NB4 (cell line): ENCODE data around the gene CNTNAP2.

ENCODE experiments used
- DNase-seq: peaks from one replicate; pipeline ENCODE4 v3.0.0; 2010; ENCODE audit warnings: low read depth
- H3K4me3 ChIP-seq: one replicate; pipeline ENCODE4 v1.5.1; 2011; ENCODE audit warnings: mild to moderate bottlenecking, low read depth, low read length, moderate library complexity
- MYC ChIP-seq: IDR thresholded peaks from 2 replicates; pipeline ENCODE4 v1.6.1; 2011; ENCODE audit warnings: low read depth, low read length
- POLR2A ChIP-seq: IDR thresholded peaks from 2 replicates; pipeline ENCODE4 v1.6.1; 2011; ENCODE audit warnings: mild to moderate bottlenecking; ENCODE audit not compliant: insufficient read length; ENCODE audit errors: extremely low read depth
- TF ChIP-seq, protein P1 (sequence below): IDR thresholded peaks from one replicate; pipeline ENCODE4 v1.5.1; 2012; ENCODE audit warnings: low read depth, low read length
- TF ChIP-seq, protein P2 (sequence below): IDR thresholded peaks from 2 replicates; pipeline ENCODE4 v1.6.1; 2011; ENCODE audit warnings: low read depth, low read length

The CNTNAP2 gene

DNA sequence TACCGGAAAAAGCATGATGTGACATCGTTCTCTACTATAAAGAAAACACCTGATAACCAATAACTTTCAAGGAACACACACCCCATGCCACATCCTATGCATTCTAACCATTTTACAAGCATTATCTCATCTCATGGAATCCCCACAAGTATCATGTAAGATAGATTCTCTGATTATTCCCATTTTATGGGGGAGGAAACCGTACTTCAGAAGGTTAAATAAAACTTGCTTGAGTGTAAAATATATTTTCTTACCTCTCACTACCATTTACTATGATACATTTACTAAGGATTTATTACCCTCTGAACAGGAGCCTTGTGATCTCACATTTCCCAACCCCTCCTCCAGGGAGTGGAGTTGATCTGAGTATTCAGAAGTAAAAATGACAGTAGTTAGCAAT lies 522.7 kb downstream of the CNTNAP2 start:
- no peak for DNase-seq
- H3K4me3 ChIP-seq = no peak overlapping the region
- TF ChIP-seq, protein P1, sequence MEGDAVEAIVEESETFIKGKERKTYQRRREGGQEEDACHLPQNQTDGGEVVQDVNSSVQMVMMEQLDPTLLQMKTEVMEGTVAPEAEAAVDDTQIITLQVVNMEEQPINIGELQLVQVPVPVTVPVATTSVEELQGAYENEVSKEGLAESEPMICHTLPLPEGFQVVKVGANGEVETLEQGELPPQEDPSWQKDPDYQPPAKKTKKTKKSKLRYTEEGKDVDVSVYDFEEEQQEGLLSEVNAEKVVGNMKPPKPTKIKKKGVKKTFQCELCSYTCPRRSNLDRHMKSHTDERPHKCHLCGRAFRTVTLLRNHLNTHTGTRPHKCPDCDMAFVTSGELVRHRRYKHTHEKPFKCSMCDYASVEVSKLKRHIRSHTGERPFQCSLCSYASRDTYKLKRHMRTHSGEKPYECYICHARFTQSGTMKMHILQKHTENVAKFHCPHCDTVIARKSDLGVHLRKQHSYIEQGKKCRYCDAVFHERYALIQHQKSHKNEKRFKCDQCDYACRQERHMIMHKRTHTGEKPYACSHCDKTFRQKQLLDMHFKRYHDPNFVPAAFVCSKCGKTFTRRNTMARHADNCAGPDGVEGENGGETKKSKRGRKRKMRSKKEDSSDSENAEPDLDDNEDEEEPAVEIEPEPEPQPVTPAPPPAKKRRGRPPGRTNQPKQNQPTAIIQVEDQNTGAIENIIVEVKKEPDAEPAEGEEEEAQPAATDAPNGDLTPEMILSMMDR = no peak
- no peak for TF ChIP-seq POLR2A
- TF ChIP-seq, protein P2, sequence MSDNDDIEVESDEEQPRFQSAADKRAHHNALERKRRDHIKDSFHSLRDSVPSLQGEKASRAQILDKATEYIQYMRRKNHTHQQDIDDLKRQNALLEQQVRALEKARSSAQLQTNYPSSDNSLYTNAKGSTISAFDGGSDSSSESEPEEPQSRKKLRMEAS = no peak
- no peak for TF ChIP-seq MYC

DNA sequence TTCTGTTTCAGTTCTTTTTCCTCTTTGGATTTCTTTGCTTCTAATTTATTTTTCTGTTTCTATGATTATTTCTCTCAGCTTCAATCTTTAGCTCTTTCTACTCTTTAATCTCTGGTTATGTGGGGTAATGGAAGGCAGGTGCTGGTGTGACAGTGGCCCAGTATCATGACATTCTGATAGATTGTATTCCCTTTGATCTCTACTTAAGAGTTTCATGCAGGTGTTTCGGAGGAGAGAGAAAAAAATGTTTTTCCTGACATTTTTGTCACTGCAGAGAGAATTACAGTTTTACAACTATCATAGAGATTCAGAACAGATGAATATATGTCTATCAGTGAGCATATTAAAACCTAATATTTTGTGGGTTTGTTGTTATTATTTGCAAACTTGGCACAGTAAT lies 524.9 kb downstream of the CNTNAP2 start:
- DNase-seq = no peak
- no peak overlapping the region for H3K4me3 ChIP-seq
- TF ChIP-seq, protein P2 = no peak
- TF ChIP-seq, protein P1 = no peak
- TF ChIP-seq POLR2A (no peak), MYC (no peak)

DNA sequence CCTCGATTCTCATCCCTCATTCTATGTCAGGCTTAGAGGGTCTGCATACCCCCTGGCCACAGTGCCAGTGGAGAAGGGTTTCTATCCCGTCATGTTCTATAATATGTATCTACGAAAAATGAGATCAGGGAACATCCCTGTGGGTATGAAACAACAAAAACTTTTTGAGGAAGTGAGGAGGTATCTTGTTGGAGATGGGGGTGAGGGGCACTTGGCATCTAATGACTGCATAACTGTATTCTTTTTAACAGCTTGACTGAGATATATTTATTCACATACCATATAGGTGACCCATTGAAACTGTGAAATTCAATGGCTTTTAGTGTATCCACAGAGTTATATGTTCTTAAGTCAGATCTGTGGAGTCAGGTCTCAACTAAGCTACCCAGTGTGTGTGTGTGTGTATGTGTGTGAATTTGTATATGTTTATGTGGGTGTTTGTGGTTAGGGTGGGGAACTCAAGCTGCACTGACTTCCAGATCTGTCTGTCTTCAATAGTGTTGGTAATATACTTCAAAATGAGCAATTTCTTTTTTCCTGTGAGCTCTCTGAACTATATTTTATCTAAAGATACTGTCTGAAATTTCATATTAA lies 528.9 kb downstream of the CNTNAP2 start:
- no peak overlapping the region for H3K4me3 ChIP-seq
- no peak for DNase-seq
- TF ChIP-seq, protein P1 = no peak
- TF ChIP-seq POLR2A = no peak
- TF ChIP-seq, protein P2 = no peak
- no peak for TF ChIP-seq MYC

DNA sequence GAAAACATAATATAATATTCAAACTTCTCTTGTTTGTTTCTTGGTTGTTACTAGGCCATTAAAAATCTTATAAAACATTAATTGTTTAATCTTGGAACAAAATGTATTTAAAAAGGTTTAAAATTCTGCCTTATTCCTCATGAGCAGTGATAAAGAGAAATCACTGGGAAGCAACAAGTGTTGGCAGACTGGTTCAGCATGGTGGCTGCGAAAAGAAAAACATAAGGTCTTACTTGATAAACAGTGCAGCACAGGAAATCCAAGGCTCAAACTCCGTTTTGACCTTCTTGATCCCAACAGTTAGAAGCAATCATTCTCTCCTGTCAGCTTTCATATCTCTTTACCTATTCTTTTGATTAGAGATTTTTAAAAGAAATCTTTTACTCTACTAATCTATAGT lies 530.8 kb downstream of the CNTNAP2 start:
- H3K4me3 ChIP-seq = no peak overlapping the region
- TF ChIP-seq, protein P2 = no peak
- TF ChIP-seq POLR2A (no peak), MYC (no peak)
- TF ChIP-seq, protein P1 = no peak
- DNase-seq = no peak

DNA sequence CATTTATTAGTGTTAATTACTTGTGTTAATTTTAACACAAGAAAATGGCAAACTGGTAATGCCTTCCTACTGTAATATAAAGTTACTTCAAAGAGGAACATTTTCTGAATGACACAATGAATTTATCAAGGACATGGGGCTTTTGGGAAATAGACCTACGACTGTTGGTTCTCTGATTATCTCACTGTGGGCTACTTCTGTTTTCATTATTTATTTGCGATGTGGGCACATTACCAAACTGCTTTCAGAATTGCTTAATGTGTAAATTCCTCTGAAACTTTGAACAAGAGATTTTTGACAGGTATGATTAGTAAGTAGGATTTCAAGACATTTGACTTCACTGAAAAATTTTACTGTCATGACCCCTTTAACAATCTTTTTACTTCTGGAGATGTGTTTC lies 535.6 kb downstream of the CNTNAP2 start:
- DNase-seq = no peak
- no peak overlapping the region for H3K4me3 ChIP-seq
- TF ChIP-seq, protein P2 = no peak
- TF ChIP-seq MYC (no peak), POLR2A (no peak)
- TF ChIP-seq, protein P1 = no peak

DNA sequence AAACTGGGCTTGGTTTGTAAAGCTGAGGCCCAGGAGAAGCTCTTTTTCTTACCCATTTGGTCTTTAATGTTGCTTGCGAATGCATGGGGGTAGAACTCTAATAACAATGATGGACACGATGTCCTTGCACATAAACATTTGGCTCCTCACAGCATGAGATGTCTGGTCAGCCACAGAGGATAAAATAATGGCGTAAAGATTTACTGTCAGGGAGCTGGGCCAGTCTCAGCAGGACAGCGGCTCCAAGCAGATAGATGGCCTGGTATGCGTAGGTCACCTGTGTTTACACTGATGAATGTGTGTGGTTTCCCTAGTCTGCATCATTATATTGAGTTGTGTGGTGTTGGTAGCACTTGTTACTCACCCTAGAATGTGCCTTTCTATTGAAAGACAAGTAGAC lies 537.4 kb downstream of the CNTNAP2 start:
- DNase-seq = no peak
- H3K4me3 ChIP-seq = no peak overlapping the region
- TF ChIP-seq, protein P1 = no peak
- TF ChIP-seq MYC = no peak
- no peak for TF ChIP-seq POLR2A
- TF ChIP-seq, protein P2 = no peak
